Measurements from ENCODE around the gene USP12. TPM values are rescaled to one million over a fixed set of nuclear protein-coding genes. Genes with fewer than 3 reads are reported as not detected.
A peak's percentile ranks its signal among the peaks of the same experiment; 100 is the strongest.

The USP12 gene
- total RNA-seq, 2 experiments from 2014 or later: 27.1 to 28.4 TPM

DNA sequence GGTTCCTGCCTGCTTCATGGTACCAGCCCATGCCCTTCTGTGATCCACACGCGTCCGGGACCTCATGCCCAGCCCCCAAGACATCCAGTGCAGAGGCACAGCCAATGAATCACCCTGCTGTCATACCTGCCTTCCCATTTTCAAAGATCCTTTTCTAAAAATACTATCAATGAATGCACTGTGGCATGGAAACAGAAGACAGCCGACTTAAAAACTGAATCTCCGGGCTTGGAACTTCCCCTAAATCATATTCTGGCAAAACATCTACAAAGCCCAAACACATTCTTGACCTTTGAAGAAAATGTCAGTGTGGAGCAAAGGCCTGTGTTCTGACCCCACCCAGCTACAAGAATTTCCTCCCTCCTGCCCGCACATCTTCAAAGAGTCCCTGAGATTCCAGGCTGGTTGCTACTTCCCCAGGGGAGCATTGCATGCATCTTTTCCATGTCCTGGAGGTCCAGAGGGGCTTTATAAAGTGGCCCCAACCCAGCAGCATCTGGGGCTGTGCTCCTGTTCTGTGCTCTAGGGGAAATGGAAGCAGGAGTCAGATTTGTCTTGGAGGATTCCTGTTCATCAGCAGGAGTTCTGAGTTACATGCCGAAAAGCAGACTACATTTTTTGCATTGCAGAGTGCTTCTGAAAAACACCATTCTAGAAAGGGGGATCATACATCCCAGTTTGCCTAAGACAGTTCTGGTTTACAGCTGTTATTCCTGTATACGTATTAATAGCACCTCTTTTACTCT, 135.2 kb downstream of the USP12 start:
- intact Hi-C loops (cut with micrococcal nuclease): no loop called here
- Mint-ChIP-seq H3K27me3 (ENCODE audit: low read depth) (peaks cover 22% of the 10 kb centered on the region), H3K4me3 (no peak overlapping the region), H3K4me1 (ENCODE audit: low read depth) (peaks cover 5% of the 10 kb centered on the region), H3K27ac (no peak overlapping the region), H3K36me3 (ENCODE audit: low read depth) (no peaks in the 10 kb centered on the region), H3K9me3 (no peaks in the 10 kb centered on the region)
- no peak for DNase-seq
- CTCF ChIA-PET: no interaction called here

DNA sequence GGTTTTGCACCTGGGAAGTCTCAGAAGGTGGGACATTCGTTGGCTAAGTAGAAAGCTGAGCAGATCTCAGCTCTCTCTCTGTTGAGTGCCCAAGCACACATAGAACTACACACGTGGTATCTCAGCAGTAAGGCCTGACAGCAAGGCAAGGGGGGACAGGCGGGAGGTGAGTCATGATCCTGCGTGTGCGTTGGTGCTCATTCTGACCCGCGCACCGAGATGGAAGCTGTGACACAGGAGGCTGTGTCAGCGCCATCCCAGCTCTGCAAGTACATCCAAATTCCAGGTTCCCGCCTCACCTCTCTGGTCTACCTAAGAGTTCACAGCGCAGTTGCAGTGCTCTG, 135.7 kb downstream of the USP12 start:
- intact Hi-C loops (cut with micrococcal nuclease): no loop called here
- no peak overlapping the region for H3K27ac Mint-ChIP-seq
- peaks cover 5% of the 10 kb centered on the region for H3K4me1 Mint-ChIP-seq (ENCODE audit: low read depth)
- CTCF ChIA-PET: no interaction called here
- H3K4me3 Mint-ChIP-seq: no peak overlapping the region
- H3K27me3 Mint-ChIP-seq (ENCODE audit: low read depth): peaks cover 22% of the 10 kb centered on the region
- no peaks in the 10 kb centered on the region for H3K36me3 Mint-ChIP-seq (ENCODE audit: low read depth)
- DNase-seq: no peak
- H3K9me3 Mint-ChIP-seq: no peaks in the 10 kb centered on the region

DNA sequence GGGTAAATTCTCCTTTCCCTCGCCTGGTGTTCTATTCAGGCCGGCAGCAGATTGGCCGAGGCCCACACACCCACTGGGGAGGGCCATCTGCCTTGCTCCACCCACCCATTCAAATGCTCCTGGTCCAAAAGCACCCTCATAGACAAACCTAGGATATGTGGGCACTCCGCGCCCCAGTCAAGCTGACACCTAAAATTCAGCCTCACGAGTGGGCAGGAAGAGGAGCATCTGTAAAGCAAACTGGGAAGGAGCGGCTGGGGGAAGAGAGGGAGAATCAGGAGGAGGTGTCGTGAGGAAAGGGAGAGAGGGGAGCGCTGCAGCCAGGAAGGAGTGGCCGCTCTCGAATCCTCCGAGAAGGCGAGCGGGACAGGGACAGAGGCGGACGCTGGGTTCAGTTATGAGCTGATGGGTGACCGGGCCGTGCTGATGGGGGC, 136.9 kb downstream of the USP12 start:
- intact Hi-C loops (cut with micrococcal nuclease): no loop called here
- Mint-ChIP-seq H3K4me1 (ENCODE audit: low read depth) (peaks cover 5% of the 10 kb centered on the region), H3K4me3 (peak overlapping the region; percentile 22), H3K9me3 (no peaks in the 10 kb centered on the region), H3K27ac (no peak overlapping the region), H3K27me3 (ENCODE audit: low read depth) (peaks cover 22% of the 10 kb centered on the region), H3K36me3 (ENCODE audit: low read depth) (no peaks in the 10 kb centered on the region)
- CTCF ChIA-PET: interaction anchor here (1.2 kb wide), 1 partner anchor 12 kb away, joined by 3 read pairs; no protein-coding TSS in a partner anchor
- no peak for DNase-seq

GRCh38 chr13:27028683-27029480, 142.7 kb downstream of the USP12 start:
- no peak for DNase-seq
- H3K4me3 Mint-ChIP-seq: no peak overlapping the region

GRCh38 chr13:27027086-27027667, 144.4 kb downstream of the USP12 start:
- Mint-ChIP-seq H3K4me1 (ENCODE audit: low read depth) (peaks cover 3% of the 10 kb centered on the region), H3K9me3 (no peaks in the 10 kb centered on the region), H3K36me3 (ENCODE audit: low read depth) (no peaks in the 10 kb centered on the region), H3K27me3 (ENCODE audit: low read depth) (peaks cover 17% of the 10 kb centered on the region), H3K4me3 (no peak overlapping the region), H3K27ac (no peak overlapping the region)
- intact Hi-C loops (cut with micrococcal nuclease): no loop called here
- CTCF ChIA-PET: interaction anchor here (0.7 kb wide), 1 partner anchor 42 kb away, joined by 3 read pairs; no protein-coding TSS in a partner anchor
- DNase-seq: no peak

More at GRCh38 chr13:27028683-27029480, 142.7 kb downstream of the USP12 start:
- Mint-ChIP-seq H3K4me1 (ENCODE audit: low read depth) (no peaks in the 10 kb centered on the region), H3K36me3 (ENCODE audit: low read depth) (no peaks in the 10 kb centered on the region), H3K27ac (no peak overlapping the region), H3K27me3 (ENCODE audit: low read depth) (peaks cover 17% of the 10 kb centered on the region), H3K9me3 (no peaks in the 10 kb centered on the region)
- intact Hi-C loops (cut with micrococcal nuclease): no loop called here
- CTCF ChIA-PET: no interaction called here

DNA sequence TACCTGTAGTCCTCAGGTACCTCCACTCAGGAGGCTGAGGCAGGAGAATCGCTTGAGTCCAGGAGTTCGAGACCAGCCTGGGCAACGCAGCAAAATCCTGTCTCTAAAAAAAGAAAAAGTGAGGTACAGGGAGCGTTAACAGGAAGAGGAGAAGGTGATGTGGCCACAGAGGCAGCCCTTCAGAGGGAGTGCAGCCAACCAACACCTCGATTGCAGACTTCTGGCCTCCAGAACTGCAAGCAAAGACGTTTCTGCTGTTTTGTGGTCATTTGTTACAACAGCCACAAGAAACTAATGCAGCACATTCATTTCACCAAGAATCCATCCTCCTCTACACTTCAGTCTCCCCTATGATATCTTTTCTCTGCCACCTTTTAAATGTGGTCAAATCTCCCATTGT, 145.2 kb downstream of the USP12 start:
- intact Hi-C loops (cut with micrococcal nuclease): no loop called here
- Mint-ChIP-seq H3K36me3 (ENCODE audit: low read depth) (no peaks in the 10 kb centered on the region), H3K9me3 (no peaks in the 10 kb centered on the region), H3K27ac (no peak overlapping the region), H3K4me3 (no peak overlapping the region), H3K4me1 (ENCODE audit: low read depth) (peaks cover 3% of the 10 kb centered on the region), H3K27me3 (ENCODE audit: low read depth) (peaks cover 17% of the 10 kb centered on the region)
- no peak for DNase-seq
- CTCF ChIA-PET: interaction anchor here (0.7 kb wide), 1 partner anchor 186 kb away, joined by 4 read pairs; no protein-coding TSS in a partner anchor

DNA sequence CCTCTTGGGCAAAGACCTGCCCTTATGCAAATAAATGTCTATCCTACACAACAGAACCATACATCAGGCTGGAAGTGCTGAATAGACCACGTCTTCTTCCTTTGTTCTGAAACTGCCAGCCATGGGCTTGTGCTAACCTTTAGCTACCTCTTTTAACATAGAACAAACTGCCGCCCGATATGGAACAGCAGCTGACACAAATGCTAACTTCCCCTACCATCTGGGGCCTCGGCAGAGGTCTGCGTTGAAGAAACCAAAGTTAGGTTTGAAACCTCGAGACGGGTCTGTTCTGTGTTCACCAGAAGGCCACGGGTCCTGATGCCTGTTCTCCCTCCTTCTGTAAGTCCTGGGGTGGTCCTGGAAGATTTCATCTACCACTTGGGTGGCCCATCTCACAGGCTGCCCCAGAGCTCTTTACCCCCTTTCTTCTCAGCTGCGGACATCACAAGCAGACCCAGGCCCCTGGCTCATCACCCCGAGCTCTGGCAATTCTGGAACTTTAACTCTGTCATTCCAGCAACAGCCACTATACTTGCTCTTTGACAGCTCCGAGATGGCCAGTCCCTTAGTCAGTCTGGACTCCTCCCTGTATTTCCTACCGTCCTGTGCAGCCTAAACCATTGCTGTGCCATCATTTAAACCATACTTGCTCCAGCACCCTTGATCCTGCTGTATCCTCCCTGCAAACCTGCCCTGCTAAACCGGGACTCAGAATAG, 146.7 kb downstream of the USP12 start:
- no peaks in the 10 kb centered on the region for H3K36me3 Mint-ChIP-seq (ENCODE audit: low read depth)
- no peaks in the 10 kb centered on the region for H3K9me3 Mint-ChIP-seq
- CTCF ChIA-PET: no interaction called here
- no peak overlapping the region for H3K27ac Mint-ChIP-seq
- intact Hi-C loops (cut with micrococcal nuclease): no loop called here
- DNase-seq: no peak
- peaks cover 17% of the 10 kb centered on the region for H3K27me3 Mint-ChIP-seq (ENCODE audit: low read depth)
- no peak overlapping the region for H3K4me3 Mint-ChIP-seq
- peaks cover 3% of the 10 kb centered on the region for H3K4me1 Mint-ChIP-seq (ENCODE audit: low read depth)

DNA sequence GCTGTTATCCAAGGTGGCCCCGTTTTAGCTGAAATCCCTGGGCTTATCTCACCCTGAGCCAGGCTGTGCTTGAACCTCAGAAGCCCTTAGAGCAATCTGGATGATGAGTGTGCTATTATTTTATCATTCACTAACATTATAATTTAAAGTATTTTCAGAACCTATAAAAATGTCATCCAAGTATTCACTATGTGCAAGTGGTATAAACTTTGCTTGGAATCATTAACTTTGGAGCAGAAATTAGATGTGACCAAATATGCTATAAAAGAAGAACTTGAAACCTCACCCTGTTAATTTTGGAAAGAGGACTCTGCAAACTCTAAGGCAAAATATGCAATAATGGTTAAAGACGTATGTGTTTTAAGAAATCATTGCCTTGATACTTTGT, 147.5 kb downstream of the USP12 start:
- no peak for DNase-seq
- CTCF ChIA-PET: interaction anchor here (1.9 kb wide), 1 partner anchor 39 kb away, joined by 6 read pairs; no protein-coding TSS in a partner anchor
- Mint-ChIP-seq H3K4me1 (ENCODE audit: low read depth) (peaks cover 3% of the 10 kb centered on the region), H3K27ac (no peak overlapping the region), H3K9me3 (no peaks in the 10 kb centered on the region), H3K36me3 (ENCODE audit: low read depth) (no peaks in the 10 kb centered on the region), H3K27me3 (ENCODE audit: low read depth) (peaks cover 14% of the 10 kb centered on the region), H3K4me3 (no peak overlapping the region)
- intact Hi-C loops (cut with micrococcal nuclease): no loop called here

DNA sequence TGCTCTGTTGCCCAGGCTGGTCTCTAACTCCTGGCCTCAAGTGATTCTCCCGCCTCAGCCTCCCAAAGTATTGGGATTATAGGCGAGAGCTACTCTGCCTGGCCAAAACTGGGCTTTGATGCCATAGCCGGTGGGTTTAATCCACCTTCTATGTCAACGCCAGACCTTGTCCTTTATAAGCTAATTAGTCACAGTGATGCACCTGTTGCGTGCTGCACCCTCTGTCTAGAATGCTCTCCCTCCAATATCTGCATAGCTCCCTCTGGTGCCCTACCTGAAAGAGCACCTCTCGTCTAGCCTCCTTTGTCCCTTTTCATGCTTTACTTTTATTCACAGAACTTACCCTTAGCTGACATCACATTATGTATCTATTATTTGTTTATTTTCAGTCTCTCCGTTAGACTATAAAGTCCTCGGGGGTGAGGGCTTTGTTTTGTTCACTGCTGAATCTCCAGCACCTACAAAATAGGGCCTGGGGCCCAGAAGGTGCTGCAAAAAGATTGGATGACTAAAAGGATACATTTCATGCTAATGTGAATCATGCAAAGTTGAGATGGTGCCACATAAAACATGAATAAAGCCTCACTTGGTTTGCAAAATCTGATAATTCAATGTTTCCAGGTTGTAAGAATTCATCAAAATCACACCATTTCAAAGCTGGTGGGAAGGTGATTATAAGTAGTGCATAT, 148.1 kb downstream of the USP12 start:
- intact Hi-C loops (cut with micrococcal nuclease): loop anchor here (1.0 kb wide), 1 partner anchor 108 kb away; no protein-coding TSS in a partner anchor
- CTCF ChIA-PET: interaction anchor here (0.6 to 1.9 kb wide), 2 partner anchors 10 to 38 kb away, joined by 3 to 6 read pairs; no protein-coding TSS in a partner anchor
- DNase-seq: no peak
- Mint-ChIP-seq H3K9me3 (no peaks in the 10 kb centered on the region), H3K4me3 (no peak overlapping the region), H3K27me3 (ENCODE audit: low read depth) (peaks cover 14% of the 10 kb centered on the region), H3K36me3 (ENCODE audit: low read depth) (no peaks in the 10 kb centered on the region), H3K27ac (no peak overlapping the region), H3K4me1 (ENCODE audit: low read depth) (peaks cover 3% of the 10 kb centered on the region)

DNA sequence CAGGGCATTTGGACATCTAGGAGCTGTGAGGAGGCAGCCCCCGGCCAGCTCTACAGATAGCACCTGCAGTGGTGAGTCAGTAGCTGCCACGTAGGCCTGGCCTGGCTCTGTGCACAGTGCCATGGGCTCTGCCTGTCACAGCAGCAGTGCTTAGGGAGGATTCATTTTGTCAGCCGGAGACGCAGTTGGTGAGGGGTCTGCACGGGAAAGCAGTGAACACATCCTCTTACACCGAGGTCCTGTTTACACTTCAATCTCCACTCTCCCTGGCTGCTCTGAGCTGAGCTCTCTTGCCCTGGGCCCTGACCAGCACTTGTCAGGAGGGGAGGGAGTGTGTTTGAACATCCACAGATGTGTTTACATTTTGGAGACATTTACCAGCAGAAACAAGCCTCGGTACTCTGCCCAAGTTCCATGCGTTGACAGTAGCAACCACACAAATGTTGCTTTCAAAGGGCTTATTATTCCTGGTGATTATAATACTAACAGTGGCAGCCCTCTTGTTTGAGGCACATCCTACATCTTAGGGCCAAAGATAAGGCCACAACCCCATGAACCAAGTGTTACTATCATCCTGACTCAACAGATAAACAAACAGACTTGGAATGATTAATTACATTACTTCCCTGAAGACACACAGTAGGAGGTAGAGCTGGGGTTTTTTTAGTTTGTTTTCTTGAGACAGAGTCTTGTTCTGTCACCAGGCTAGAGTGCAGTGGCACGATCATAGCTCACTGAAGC, 148.9 kb downstream of the USP12 start:
- Mint-ChIP-seq H3K27ac (no peak overlapping the region), H3K36me3 (ENCODE audit: low read depth) (no peaks in the 10 kb centered on the region), H3K27me3 (ENCODE audit: low read depth) (peaks cover 12% of the 10 kb centered on the region), H3K4me1 (ENCODE audit: low read depth) (peaks cover 3% of the 10 kb centered on the region), H3K4me3 (no peak overlapping the region), H3K9me3 (no peaks in the 10 kb centered on the region)
- CTCF ChIA-PET: interaction anchor here (0.6 to 1.9 kb wide), 2 partner anchors 11 to 38 kb away, joined by 3 to 6 read pairs; no protein-coding TSS in a partner anchor
- no peak for DNase-seq
- intact Hi-C loops (cut with micrococcal nuclease): loop anchor here (1.0 kb wide), 1 partner anchor 109 kb away; no protein-coding TSS in a partner anchor

- DNase-seq: no peak
- Mint-ChIP-seq H3K4me1 (ENCODE audit: low read depth) (peaks cover 3% of the 10 kb centered on the region), H3K9me3 (no peaks in the 10 kb centered on the region), H3K27me3 (ENCODE audit: low read depth) (peaks cover 5% of the 10 kb centered on the region), H3K27ac (no peak overlapping the region), H3K4me3 (no peak overlapping the region), H3K36me3 (ENCODE audit: low read depth) (no peaks in the 10 kb centered on the region)
- intact Hi-C loops (cut with micrococcal nuclease): no loop called here
- CTCF ChIA-PET: no interaction called here
These were observed 151.2 kb downstream of the USP12 start for GRCh38 chr13:27020415-27020814.
